Glutamatergic neuron (in vitro differentiated cells): ENCODE data around the gene NET1. TPM values are rescaled to one million over a fixed set of nuclear protein-coding genes. Genes with fewer than 3 reads are reported as not detected.

ENCODE experiments used
- DNase-seq: peaks from one replicate; pipeline ENCODE4 v3.0.0; 2022
- H3K27ac Mint-ChIP-seq: one replicate; pipeline ENCODE4 v1.8.0; 2020; ENCODE audit warnings: mild to moderate bottlenecking, mixed read lengths, inconsistent platforms; ENCODE audit not compliant: unreplicated experiment
- H3K27me3 Mint-ChIP-seq: one replicate; pipeline ENCODE4 v1.8.0; 2020; ENCODE audit warnings: mild to moderate bottlenecking, moderate library complexity, mixed read lengths, inconsistent platforms; ENCODE audit not compliant: unreplicated experiment
- H3K36me3 Mint-ChIP-seq: one replicate; pipeline ENCODE4 v1.8.0; 2020; ENCODE audit warnings: mild to moderate bottlenecking, mixed read lengths, inconsistent platforms; ENCODE audit not compliant: unreplicated experiment
- H3K4me1 Mint-ChIP-seq: one replicate; pipeline ENCODE4 v1.8.0; 2020; ENCODE audit warnings: mild to moderate bottlenecking, low read depth, mixed read lengths, inconsistent platforms; ENCODE audit not compliant: unreplicated experiment
- H3K4me3 Mint-ChIP-seq: one replicate; pipeline ENCODE4 v1.8.0; 2020; ENCODE audit warnings: mild to moderate bottlenecking, mixed read lengths, inconsistent platforms; ENCODE audit not compliant: unreplicated experiment
- H3K9me3 Mint-ChIP-seq: one replicate; pipeline ENCODE4 v1.8.0; 2020; ENCODE audit warnings: mild to moderate bottlenecking, moderate library complexity, mixed read lengths, inconsistent platforms; ENCODE audit not compliant: unreplicated experiment
- total RNA-seq: library from RNA; stranded (reverse); fragmentation: NEBNext Ultra II Directional; extraction: Animal tissue kit (Norgen Biotek cat#: 25700); gene quantifications from one replicate; pipeline ENCODE4 v1.2.1, GENCODE V29; 2021; ENCODE audit not compliant: unreplicated experiment
- TF ChIP-seq, protein P1 (sequence below): fragments of 200-600 bp; sonication (generic); IDR thresholded peaks from one replicate; pipeline ENCODE4 v1.5.0; 2021; ENCODE audit not compliant: partially characterized antibody, unreplicated experiment

NET1 gene
- total RNA-seq, 1 donor from 2014 or later, result 63.8 TPM

DNA sequence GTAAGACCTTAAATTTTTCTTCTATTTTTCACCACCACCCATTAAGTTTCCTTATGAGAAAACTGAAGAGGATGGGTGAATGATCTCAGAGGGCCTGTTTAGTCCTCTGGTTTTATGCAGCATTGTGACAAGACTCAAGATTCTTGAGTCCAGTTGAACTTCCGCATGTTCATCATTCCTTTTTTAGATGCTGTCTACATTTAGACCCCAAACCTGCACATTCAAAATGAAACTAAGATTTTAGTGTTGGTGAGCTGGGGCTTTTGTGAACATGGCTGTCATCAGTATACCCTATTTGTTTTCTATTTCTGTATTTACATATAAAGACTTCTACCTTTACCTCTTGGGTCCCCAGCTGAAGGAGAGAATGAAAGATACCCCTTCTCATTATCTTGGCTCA lies 31.1 kb downstream of the NET1 start:
- H3K9me3 Mint-ChIP-seq, result no peaks in the 10 kb centered on the region
- DNase-seq, result no peak
- no peak overlapping the region for H3K27ac Mint-ChIP-seq
- TF ChIP-seq, protein P1, sequence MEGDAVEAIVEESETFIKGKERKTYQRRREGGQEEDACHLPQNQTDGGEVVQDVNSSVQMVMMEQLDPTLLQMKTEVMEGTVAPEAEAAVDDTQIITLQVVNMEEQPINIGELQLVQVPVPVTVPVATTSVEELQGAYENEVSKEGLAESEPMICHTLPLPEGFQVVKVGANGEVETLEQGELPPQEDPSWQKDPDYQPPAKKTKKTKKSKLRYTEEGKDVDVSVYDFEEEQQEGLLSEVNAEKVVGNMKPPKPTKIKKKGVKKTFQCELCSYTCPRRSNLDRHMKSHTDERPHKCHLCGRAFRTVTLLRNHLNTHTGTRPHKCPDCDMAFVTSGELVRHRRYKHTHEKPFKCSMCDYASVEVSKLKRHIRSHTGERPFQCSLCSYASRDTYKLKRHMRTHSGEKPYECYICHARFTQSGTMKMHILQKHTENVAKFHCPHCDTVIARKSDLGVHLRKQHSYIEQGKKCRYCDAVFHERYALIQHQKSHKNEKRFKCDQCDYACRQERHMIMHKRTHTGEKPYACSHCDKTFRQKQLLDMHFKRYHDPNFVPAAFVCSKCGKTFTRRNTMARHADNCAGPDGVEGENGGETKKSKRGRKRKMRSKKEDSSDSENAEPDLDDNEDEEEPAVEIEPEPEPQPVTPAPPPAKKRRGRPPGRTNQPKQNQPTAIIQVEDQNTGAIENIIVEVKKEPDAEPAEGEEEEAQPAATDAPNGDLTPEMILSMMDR, result no peak
- no peak overlapping the region for H3K4me3 Mint-ChIP-seq
- H3K27me3 Mint-ChIP-seq, result no peaks in the 10 kb centered on the region
- H3K36me3 Mint-ChIP-seq, result no peaks in the 10 kb centered on the region
- H3K4me1 Mint-ChIP-seq, result peaks cover 37% of the 10 kb centered on the region

DNA sequence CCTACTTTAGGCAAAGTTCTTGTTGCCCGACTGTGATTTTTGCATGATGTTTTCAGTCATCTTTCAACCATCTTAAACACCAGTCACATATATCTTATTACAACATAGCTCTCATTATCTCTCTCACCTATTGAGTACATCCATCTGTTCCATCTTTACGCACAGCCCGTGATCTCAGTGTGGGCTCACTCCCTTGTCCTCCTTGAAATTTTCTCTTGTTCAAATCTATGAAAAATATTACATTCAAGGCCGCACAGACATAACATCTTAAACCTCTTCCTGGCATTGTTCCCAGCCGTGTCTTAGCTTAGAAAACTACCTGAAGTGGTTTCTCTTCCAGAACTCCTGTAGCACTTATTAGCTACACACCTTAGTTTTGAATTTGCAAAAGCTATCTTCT lies 32.6 kb downstream of the NET1 start:
- no peaks in the 10 kb centered on the region for H3K9me3 Mint-ChIP-seq
- H3K4me1 Mint-ChIP-seq, result peaks cover 26% of the 10 kb centered on the region
- TF ChIP-seq, protein P1, result no peak
- H3K27ac Mint-ChIP-seq, result no peak overlapping the region
- no peak overlapping the region for H3K4me3 Mint-ChIP-seq
- no peaks in the 10 kb centered on the region for H3K27me3 Mint-ChIP-seq
- DNase-seq, result no peak
- H3K36me3 Mint-ChIP-seq, result no peaks in the 10 kb centered on the region

DNA sequence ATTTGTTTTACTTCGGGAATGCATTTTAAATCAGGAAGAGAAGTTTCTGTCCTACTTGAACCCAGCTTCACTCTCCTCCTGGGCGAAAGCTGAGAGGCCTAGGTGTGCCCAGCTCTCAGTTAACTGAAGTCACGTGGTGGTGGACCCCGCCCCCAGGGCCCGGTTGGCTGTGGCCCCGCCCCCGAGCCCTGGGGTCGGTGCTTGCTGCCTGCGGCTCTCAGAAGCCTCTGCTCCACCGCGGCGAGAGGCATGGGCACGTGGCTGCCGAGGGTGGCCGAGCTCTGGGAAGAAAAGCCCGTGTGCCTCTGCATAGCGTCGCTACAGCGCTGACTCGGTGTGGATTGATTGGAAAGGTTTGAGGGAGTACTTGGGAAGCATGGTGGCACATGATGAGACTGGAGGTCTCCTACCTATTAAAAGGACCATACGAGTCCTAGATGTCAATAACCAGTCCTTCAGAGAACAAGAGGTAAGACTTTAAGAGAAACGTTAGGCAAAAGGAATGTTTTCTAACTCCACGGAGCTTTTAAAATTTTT lies 34.1 kb downstream of the NET1 start:
- peak overlapping the region; percentile 91 for H3K4me3 Mint-ChIP-seq
- H3K27ac Mint-ChIP-seq, result peak overlapping the region; percentile 81
- no peaks in the 10 kb centered on the region for H3K9me3 Mint-ChIP-seq
- no peaks in the 10 kb centered on the region for H3K27me3 Mint-ChIP-seq
- TF ChIP-seq, protein P1, result no peak
- H3K36me3 Mint-ChIP-seq, result no peaks in the 10 kb centered on the region
- peaks cover 20% of the 10 kb centered on the region for H3K4me1 Mint-ChIP-seq
- DNase-seq, result peak; percentile 92

DNA sequence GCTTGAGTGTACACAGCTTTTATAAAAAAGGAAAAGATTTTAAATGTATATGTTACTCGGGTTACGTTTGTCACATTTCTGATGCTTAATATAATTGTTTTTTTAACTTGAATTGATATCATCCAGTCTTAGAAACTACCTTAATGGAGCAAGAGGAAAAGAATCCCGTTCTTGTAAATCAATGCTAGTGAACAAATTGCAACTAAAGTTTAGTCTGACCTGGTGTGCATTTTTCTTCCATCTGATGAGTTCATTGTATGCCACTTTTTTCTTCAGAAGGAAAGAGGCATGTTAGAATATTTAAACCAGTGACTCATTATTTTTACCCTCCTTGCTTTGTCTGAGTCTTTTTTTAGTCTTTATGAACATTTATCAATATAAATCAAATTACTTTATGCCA lies 34.7 kb downstream of the NET1 start:
- no peaks in the 10 kb centered on the region for H3K27me3 Mint-ChIP-seq
- TF ChIP-seq, protein P1, result no peak
- peaks cover 20% of the 10 kb centered on the region for H3K4me1 Mint-ChIP-seq
- H3K4me3 Mint-ChIP-seq, result peak overlapping the region; percentile 91
- H3K9me3 Mint-ChIP-seq, result no peaks in the 10 kb centered on the region
- no peaks in the 10 kb centered on the region for H3K36me3 Mint-ChIP-seq
- DNase-seq, result no peak
- H3K27ac Mint-ChIP-seq, result peak overlapping the region; percentile 21

DNA sequence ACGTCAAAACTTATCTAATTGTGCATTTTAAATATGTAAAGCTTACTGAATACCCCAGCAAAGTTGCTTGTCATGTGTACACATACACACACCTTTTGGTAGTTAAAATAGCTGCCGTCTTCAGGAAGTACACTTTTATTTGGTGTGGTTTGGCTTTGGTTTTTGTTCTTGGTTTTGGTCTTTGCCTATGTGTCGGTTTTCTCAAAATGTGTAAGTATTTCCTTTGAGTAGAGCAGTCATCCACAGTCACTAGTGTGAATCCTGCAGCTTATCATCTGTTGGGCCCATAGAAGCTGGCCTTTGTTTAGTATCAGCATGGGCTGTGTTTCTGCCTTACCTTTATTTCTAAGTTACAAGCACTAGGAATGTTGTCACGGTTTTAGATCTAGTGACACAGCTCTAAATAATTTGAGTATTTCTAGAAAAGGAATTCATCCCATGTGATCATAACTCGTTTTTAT lies 35.3 kb downstream of the NET1 start:
- H3K9me3 Mint-ChIP-seq, result no peaks in the 10 kb centered on the region
- no peak for DNase-seq
- H3K4me3 Mint-ChIP-seq, result peak overlapping the region; percentile 91
- no peaks in the 10 kb centered on the region for H3K36me3 Mint-ChIP-seq
- H3K27ac Mint-ChIP-seq, result peak overlapping the region; percentile 24
- TF ChIP-seq, protein P1, result no peak
- H3K4me1 Mint-ChIP-seq, result peaks cover 20% of the 10 kb centered on the region
- no peaks in the 10 kb centered on the region for H3K27me3 Mint-ChIP-seq
